Liver (tissue), 3 donors: ENCODE measurements around the gene GPR61.

Experiments
- ATF3 ChIP-seq: IDR thresholded peaks from 2 replicates; pipeline ENCODE4 v1.6.1; 2016; ENCODE audit warnings: antibody characterized with exemption
- CTCF ChIP-seq: fragments of 150-350 bp; IDR thresholded peaks from 2 replicates; pipeline ENCODE4 v1.5.1; 2017; ENCODE audit warnings: improper control_type of control experiment, low read depth, low read length; ENCODE audit not compliant: missing input control
- FOXA1 ChIP-seq: IDR thresholded peaks from 2 replicates; pipeline ENCODE4 v1.6.1; 2016; ENCODE audit warnings: antibody characterized with exemption
- JUND ChIP-seq, 2 donors: IDR thresholded peaks; 2 replicates each; pipeline ENCODE4 v1.6.1; 2016; ENCODE audit warnings: antibody characterized with exemption in 2 of 2
- MAX ChIP-seq: IDR thresholded peaks from 2 replicates; pipeline ENCODE4 v1.6.1; 2016; ENCODE audit warnings: antibody characterized with exemption
- RAD21 ChIP-seq, 2 donors: IDR thresholded peaks; 2 replicates each; pipeline ENCODE4 v1.6.1; 2016; ENCODE audit warnings: antibody characterized with exemption in 2 of 2, mild to moderate bottlenecking in 2 of 2
- REST ChIP-seq: IDR thresholded peaks from 2 replicates; pipeline ENCODE4 v1.6.1; 2016; ENCODE audit warnings: antibody characterized with exemption, mild to moderate bottlenecking
- RXRA ChIP-seq, 2 donors: IDR thresholded peaks; 2 replicates each; pipeline ENCODE4 v1.6.1; 2017 to 2018; ENCODE audit warnings: antibody characterized with exemption in 2 of 2, mild to moderate bottlenecking in 1 of 2
- YY1 ChIP-seq: IDR thresholded peaks from 2 replicates; pipeline ENCODE4 v1.6.1; 2016; ENCODE audit warnings: antibody characterized with exemption, mild to moderate bottlenecking
- donor health status: healthy.
- donor health status: healthy.

- TF ChIP-seq CTCF (no peak), YY1 (no peak), REST (no peak), RAD21 (IDR thresholded peaks at IDR 0.05) (no peak), RXRA (IDR thresholded peaks at IDR 0.05) (no peak), ATF3 (no peak), FOXA1 (no peak), JUND (IDR thresholded peaks at IDR 0.05) (no peak), MAX (no peak)
These were observed 16.0 kb upstream of the GPR61 start for GRCh38 chr1:109523706-109524105.
